Amniotic epithelial cell (primary cell): ENCODE data around the gene GPRIN2.
A peak's percentile ranks its signal among the peaks of the same experiment; 100 is the strongest.
"Not testable (repeated sequence)": the region's sequence is repeated elsewhere in the genome, so short reads cannot be mapped to it uniquely, and the experiment has no call there.

Experiments
- DNase-seq: peaks from one replicate; pipeline ENCODE4 v3.0.0-alpha.2; 2010; ENCODE audit warnings: low read depth

Gene GPRIN2

GRCh38 chr10:46537309-46537708, 19.1 kb downstream of the GPRIN2 start:
- DNase-seq, result no peak

- no peak for DNase-seq
Measured at GRCh38 chr10:46536781-46537180, 19.7 kb downstream of the GPRIN2 start.

GRCh38 chr10:46536171-46536570, 20.3 kb downstream of the GPRIN2 start:
- DNase-seq, result no peak

DNA sequence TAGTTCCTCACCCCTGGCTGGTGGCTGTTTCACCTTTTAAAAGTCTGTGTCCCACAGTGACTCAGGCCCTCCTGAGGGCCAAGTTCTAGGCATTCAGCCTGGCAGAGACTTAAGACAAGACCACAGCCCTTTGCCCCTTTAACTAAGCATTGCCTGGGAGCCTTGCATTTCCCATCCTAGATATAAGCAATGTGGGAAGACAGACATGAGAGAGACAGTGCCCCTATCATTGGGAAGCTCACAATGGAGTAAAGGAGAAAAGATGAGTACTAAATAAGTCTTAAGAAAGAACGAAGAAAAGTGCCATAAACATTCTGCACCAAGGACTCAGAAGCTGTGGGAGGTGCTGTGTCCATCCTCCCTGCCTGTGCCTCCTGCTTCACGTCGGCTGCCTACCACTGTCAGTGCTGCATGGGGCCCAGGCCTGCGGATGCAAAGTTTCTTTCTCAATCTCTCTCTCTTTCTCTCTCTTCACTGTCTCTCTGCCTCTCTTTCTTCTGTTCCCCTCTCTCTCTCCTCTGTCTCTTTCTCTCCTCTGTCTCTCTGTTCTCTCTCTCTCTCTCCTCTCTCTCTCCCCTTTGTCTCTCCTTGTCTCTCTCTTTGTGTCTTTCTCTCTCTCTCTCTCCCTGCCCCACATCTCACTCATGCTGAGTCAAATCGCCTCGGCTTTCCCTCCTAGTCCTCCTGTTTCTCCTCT, 21.5 kb downstream of the GPRIN2 start:
- peak; percentile 61 for DNase-seq

DNA sequence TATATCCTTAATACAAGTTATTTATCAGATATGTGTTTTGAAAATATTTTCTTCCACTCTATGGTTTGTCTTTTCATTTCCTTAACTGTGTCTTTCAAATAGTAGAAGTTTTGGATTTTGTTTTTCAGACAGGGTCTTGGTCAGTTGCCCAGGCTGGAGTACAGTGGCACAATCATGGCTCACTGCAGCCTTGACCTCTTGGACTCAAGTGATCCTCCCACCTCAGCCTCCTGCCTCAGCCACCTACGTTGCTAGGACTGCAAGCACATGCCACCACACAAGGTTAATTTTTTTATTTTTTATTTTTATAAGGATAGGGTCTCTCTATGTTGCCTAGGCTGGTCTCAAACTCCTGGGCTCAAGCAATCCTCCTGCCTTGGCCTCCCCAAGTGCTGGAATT, 24.2 kb downstream of the GPRIN2 start:
- not testable (repeated sequence) for DNase-seq

DNA sequence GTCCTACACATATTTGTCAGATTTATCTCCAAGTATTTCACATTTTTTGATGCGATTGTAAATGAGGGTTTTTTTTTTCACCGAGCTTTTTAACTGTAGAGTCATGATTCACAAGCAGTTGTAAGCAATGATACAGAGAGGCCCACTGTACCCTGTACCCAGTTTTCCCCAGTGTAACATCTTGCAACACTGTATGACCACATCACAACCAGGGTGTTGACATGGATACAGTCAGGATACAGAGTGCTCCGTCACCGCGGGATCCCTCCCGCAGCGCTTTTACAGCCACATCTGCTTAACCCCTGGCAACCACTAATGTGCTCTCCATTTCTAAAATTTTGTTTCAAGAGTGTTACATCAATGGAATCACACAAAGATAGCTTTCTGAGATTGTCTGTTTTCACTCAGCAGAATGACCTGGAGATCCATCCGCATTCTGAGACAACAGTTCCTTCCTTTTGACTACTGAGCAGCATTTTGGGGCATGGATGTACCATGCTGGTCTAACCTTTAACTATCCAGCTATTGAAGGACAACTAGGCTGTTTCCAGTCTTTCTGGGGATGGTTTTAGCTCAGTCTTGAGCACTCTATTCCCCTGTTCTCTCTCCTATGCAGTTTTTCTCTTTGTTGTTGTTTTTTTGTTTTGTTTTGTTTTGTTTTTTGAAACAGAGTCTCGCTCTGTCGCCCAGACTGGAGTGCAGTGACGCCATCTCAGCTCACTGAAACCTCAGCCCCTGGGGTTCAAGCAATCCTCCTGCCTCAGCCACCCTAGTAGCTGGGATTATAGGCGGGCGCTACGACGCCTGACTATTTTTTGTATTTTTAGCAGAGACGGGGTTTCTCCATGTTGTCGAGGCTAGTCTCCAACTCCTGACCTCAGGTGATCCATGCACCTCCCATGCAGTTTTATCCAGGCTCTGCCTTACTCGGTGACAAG, 25.9 kb downstream of the GPRIN2 start:
- DNase-seq, result peak; percentile 100

GRCh38 chr10:46529742-46530141, 26.7 kb downstream of the GPRIN2 start:
- not testable (repeated sequence) for DNase-seq

- no peak for DNase-seq
Measured at GRCh38 chr10:46528675-46529615, 27.5 kb downstream of the GPRIN2 start.

- DNase-seq, result no peak
Measured at GRCh38 chr10:46528171-46528671, 28.2 kb downstream of the GPRIN2 start.

DNA sequence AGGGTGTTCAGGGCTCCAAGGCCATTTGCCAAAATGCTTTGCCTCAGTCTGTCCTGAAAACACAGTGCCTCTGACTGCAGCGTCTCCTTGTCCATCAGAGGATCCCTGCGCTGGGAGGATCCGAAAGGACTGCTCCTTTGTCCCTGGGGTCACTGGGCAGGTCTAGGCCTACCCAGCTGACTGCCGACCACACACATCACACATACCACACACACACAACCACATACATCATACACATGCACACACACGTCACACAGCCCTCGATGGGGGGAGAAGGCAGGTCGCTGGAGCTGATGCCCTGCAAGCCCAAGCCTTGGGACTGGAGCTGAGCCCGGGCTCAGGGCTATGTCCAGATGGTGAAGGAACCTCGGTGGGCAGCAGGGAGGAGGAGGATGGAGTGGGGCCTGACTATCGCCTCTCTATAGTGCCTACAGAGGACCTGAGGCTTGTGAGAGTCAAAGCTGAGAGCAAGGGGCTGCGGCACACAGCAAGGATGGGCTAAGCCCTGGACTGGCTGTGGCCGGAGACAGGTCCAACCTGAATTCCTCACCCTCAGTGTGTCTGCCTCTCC, 29.1 kb downstream of the GPRIN2 start:
- DNase-seq, result no peak

GRCh38 chr10:46526682-46527038, 29.8 kb downstream of the GPRIN2 start:
- DNase-seq, result peak; percentile 17

- peak; percentile 57 for DNase-seq
Measured at GRCh38 chr10:46525824-46526681, 30.4 kb downstream of the GPRIN2 start.

DNA sequence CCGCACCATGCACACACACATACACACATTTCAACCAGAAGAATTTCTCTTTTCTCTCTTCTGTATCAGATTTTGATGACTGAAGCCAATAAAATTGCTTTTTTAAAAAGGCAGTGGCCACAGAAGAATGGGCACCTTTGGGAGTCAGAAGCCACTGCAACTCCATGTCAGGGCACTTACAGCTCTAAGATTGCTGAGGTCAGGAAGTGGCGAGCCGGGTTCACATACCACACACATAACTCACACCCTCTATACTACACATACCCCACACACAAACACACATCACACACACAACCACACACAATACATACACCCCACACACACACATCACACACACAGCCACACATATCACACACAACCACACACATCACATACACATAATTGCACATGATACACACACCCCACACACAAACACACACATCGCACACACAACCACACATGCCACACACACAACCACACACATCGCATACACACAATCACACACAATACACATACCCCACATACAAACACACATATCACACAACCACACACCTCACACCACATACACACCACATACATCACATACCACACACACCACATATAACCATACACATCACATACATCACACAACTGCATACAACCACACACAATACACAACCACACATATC, 31.2 kb downstream of the GPRIN2 start:
- DNase-seq, result peak; percentile 94

DNA sequence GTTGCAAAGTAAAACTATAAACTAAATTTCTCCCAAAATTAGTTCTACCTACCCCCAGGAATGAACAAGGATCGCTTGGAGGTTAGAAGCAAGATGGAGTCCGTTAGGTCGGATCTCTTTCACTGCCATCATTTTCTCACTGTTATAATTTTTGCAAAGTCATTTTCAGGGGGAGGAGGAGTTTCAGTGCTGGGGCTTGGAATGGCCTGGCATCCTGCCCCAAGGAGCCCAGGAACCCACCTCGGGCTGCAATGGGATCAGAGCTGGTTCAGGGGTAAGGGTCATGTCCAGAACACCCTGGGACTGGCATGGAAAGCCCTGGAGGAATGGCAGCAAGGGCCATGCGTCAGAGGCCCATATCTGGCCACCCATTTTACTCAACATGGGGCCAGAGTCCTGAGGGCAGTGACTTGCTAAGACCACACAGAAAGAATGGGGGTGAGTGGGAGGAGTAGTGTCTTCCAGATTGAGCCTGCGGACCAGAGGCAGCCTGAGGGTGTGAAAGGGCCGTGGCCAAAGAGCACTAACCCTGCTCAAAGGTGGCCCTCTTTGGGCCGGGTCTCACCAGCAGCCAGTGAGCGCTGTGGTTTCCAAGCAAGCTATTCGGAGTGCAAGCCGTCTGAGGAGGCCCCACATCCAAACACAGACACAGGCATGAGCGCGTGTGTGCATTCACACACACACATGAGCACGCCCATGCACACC, 31.8 kb downstream of the GPRIN2 start:
- peak; percentile 83 for DNase-seq

DNA sequence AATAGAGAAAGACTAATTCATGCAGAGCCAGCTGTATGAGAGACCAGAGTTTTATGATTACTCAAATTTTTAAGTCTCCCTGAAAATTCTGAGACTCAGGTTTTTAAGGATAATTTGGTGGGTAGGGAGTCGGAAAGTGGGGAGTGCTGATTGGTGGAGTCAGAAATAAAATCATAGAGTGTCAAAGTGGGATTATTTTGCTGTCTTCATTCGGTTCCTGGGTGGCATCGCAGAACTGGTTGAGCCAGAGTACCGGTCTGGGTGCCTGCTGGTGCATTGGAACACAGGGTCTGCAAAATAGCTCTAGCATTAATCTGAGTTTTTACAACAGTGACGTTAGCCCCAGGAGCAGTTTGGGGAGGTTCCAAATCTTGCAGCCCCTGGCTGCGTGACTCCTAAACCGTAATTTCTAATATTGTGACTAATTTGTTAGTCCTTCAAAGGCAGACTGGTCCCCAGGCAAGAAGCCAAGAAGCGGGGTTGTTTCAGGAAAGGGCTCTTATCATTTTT, 32.4 kb downstream of the GPRIN2 start:
- peak; percentile 81 for DNase-seq

DNA sequence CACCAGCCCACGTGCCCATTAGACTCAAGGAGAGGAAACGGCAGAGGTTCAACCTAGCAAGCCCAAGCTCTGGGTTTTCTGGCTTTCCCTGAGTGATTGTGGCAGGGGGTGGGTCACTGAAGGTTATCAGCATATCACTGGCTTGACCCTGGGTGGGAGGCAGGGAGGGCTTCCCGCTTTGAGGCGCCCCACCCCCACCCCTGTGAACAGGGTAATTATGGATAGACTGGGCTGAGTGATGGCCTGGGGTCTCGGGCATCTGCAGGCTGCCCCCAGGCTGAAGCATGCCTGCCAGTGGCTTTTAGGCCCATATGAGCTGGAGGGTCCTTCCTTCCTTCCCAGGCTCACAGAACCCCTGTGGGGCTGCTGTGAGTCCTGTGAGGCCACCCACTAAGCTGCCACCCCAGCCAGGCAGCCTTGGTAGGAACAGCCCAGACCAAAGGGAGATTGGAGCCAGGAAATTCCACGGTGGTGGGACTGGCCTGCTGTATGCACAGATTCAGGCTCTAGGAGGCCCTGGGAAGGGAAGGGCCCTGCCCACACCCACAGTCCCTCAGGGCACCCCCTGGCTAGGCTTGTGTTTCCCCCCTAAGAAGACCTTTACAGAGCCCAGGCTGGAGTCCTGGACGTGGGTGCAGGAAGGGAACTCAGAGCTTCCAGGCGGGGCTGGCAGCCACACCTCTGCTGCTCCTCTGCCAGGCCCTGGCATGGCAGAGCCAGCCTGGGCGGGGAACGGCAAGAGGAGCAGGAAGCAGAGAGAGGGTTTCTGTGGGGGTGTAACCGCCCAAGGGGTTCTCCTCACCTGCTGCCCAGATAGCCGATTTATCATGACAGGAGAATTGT, 33.1 kb downstream of the GPRIN2 start:
- peak; percentile 31 for DNase-seq

GRCh38 chr10:46522295-46523118, 34.0 kb downstream of the GPRIN2 start:
- DNase-seq, result no peak
